NCI-H524 treated with DMSO at 0.1 percent for 48 hours (cell line): ENCODE data around the gene DYSF.
"Not testable (repeated sequence)": the region's sequence is repeated elsewhere in the genome, so short reads cannot be mapped to it uniquely, and the experiment has no call there.

ENCODE experiments used
- DNase-seq: peaks from one replicate; lab custom pipeline; 2025; lab: John Stamatoyannopoulos, UW

The DYSF gene

GRCh38 chr2:71453404-71454220, at the start of gene DYSF:
DYSF (plus strand) TSS chr2:71453561.
- DNase-seq, result no peak

GRCh38 chr2:71409611-71410010, 43.8 kb upstream of the DYSF start:
- DNase-seq, result no peak

GRCh38 chr2:71410696-71411095, 42.7 kb upstream of the DYSF start:
- DNase-seq, result no peak

- not testable (repeated sequence) for DNase-seq
Measured at GRCh38 chr2:71416866-71417265, 36.5 kb upstream of the DYSF start.

GRCh38 chr2:71417300-71418202, 35.8 kb upstream of the DYSF start:
- DNase-seq, result no peak

GRCh38 chr2:71419145-71419544, 34.2 kb upstream of the DYSF start:
- DNase-seq, result no peak

- no peak for DNase-seq
Measured at GRCh38 chr2:71419976-71420375, 33.4 kb upstream of the DYSF start.

- no peak for DNase-seq
Measured at GRCh38 chr2:71422786-71423185, 30.6 kb upstream of the DYSF start.

GRCh38 chr2:71423817-71424420, 29.4 kb upstream of the DYSF start:
- no peak for DNase-seq

- no peak for DNase-seq
Measured at GRCh38 chr2:71426721-71427120, 26.6 kb upstream of the DYSF start.

GRCh38 chr2:71428472-71429383, 24.6 kb upstream of the DYSF start:
- no peak for DNase-seq

GRCh38 chr2:71445142-71445541, 8.2 kb upstream of the DYSF start:
- DNase-seq, result not testable (repeated sequence)

GRCh38 chr2:71446505-71446904, 6.9 kb upstream of the DYSF start:
- no peak for DNase-seq

GRCh38 chr2:71449343-71449742, 4.0 kb upstream of the DYSF start:
- no peak for DNase-seq

- DNase-seq, result no peak
Measured at GRCh38 chr2:71451705-71452104, 1.7 kb upstream of the DYSF start.

- DNase-seq, result peak; percentile 8
Measured at GRCh38 chr2:71452565-71452964, 796 bp upstream of the DYSF start.

GRCh38 chr2:71454221-71455010, 1.1 kb downstream of the DYSF start:
- DNase-seq, result no peak

GRCh38 chr2:71455011-71455740, 1.8 kb downstream of the DYSF start:
- DNase-seq, result no peak

- no peak for DNase-seq
Measured at GRCh38 chr2:71455741-71456569, 2.6 kb downstream of the DYSF start.
